ENCODE data around the gene IMP4.

IMP4 gene

GRCh38 chr2:130378206-130378897 is 35.7 kb downstream of the IMP4 start:
- no peak for DNase-seq

- no peak for DNase-seq
These were observed 36.2 kb downstream of the IMP4 start for GRCh38 chr2:130378898-130379214.

GRCh38 chr2:130380096-130380934 is 37.6 kb downstream of the IMP4 start:
- no peak for DNase-seq

- no peak for DNase-seq
These were observed 38.4 kb downstream of the IMP4 start for GRCh38 chr2:130381145-130381544.

- DNase-seq: no peak
These were observed 38.9 kb downstream of the IMP4 start for GRCh38 chr2:130381619-130382018.

GRCh38 chr2:130382313-130382917 is 39.7 kb downstream of the IMP4 start:
- DNase-seq: no peak

- no peak for DNase-seq
These were observed 43.0 kb downstream of the IMP4 start for GRCh38 chr2:130385709-130386108.

- DNase-seq: no peak
These were observed 44.3 kb downstream of the IMP4 start for GRCh38 chr2:130387071-130387400.

GRCh38 chr2:130387804-130388203 is 45.1 kb downstream of the IMP4 start:
- DNase-seq: no peak

- no peak for DNase-seq
These were observed 45.7 kb downstream of the IMP4 start for GRCh38 chr2:130388221-130388907.

GRCh38 chr2:130389358-130389757 is 46.7 kb downstream of the IMP4 start:
- DNase-seq: no peak

- DNase-seq: no peak
These were observed 47.1 kb downstream of the IMP4 start for GRCh38 chr2:130389783-130390182.

- DNase-seq: no peak
These were observed 47.9 kb downstream of the IMP4 start for GRCh38 chr2:130390460-130391057.

- DNase-seq: peak; percentile 79
These were observed 48.6 kb downstream of the IMP4 start for GRCh38 chr2:130391058-130391871.

GRCh38 chr2:130391872-130392670 is 49.4 kb downstream of the IMP4 start:
- DNase-seq: peak; percentile 62

- DNase-seq: no peak
These were observed 50.7 kb downstream of the IMP4 start for GRCh38 chr2:130393318-130393910.

Measured in fibroblast of skin of back (primary cell).